HG03103 (cell line): Measurements from ENCODE around the gene FRRS1L.

Experiments used
- ATAC-seq: cut with Tn5 transposase; IDR thresholded peaks from one replicate; pipeline ENCODE4 v1.9.1; 2021; ENCODE audit warnings: low read depth; ENCODE audit not compliant: unreplicated experiment

Gene FRRS1L

GRCh38 chr9:109176963-109177362, 9.9 kb upstream of the FRRS1L start:
- ATAC-seq = no peak

GRCh38 chr9:109176386-109176785, 9.3 kb upstream of the FRRS1L start:
- no peak for ATAC-seq

GRCh38 chr9:109172935-109173334, 5.9 kb upstream of the FRRS1L start:
- ATAC-seq = no peak

GRCh38 chr9:109171926-109172325, 4.9 kb upstream of the FRRS1L start:
- no peak for ATAC-seq

- no peak for ATAC-seq
Observed at GRCh38 chr9:109168170-109168569, 1.1 kb upstream of the FRRS1L start.

GRCh38 chr9:109167716-109168115, 667 bp upstream of the FRRS1L start:
- no peak for ATAC-seq

- no peak for ATAC-seq
Observed at GRCh38 chr9:109166171-109166770, 778 bp downstream of the FRRS1L start.

- peak; percentile 80 for ATAC-seq
Observed at GRCh38 chr9:109164042-109164441, 3.0 kb downstream of the FRRS1L start.

GRCh38 chr9:109163194-109163593, 3.9 kb downstream of the FRRS1L start:
- ATAC-seq = no peak

- no peak for ATAC-seq
Observed at GRCh38 chr9:109162677-109163076, 4.4 kb downstream of the FRRS1L start.

GRCh38 chr9:109161471-109161870, 5.6 kb downstream of the FRRS1L start:
- ATAC-seq = no peak

- no peak for ATAC-seq
Observed at GRCh38 chr9:109159583-109159982, 7.5 kb downstream of the FRRS1L start.

GRCh38 chr9:109158651-109159050, 8.4 kb downstream of the FRRS1L start:
- no peak for ATAC-seq

- no peak for ATAC-seq
Observed at GRCh38 chr9:109156708-109157107, 10.3 kb downstream of the FRRS1L start.

- ATAC-seq = no peak
Observed at GRCh38 chr9:109150925-109151545, 16.0 kb downstream of the FRRS1L start.

- no peak for ATAC-seq
Observed at GRCh38 chr9:109149722-109150121, 17.3 kb downstream of the FRRS1L start.

- ATAC-seq = no peak
Observed at GRCh38 chr9:109149089-109149488, 18.0 kb downstream of the FRRS1L start.

- ATAC-seq = no peak
Observed at GRCh38 chr9:109145051-109145450, 22.0 kb downstream of the FRRS1L start.

- peak; percentile 99 for ATAC-seq
Observed at GRCh38 chr9:109143881-109144562, 23.0 kb downstream of the FRRS1L start.

GRCh38 chr9:109141375-109141774, 25.7 kb downstream of the FRRS1L start:
- no peak for ATAC-seq

- ATAC-seq = no peak
Observed at GRCh38 chr9:109139851-109140250, 27.2 kb downstream of the FRRS1L start.

- no peak for ATAC-seq
Observed at GRCh38 chr9:109138421-109138820, 28.6 kb downstream of the FRRS1L start.
